Neuron (in vitro differentiated cells): Measurements from ENCODE around the gene LRPAP1.

Experiments
- H2AFZ ChIP-seq: one replicate; pipeline ENCODE4 v1.6.1; 2013; ENCODE audit warnings: low read depth, mild to moderate bottlenecking, inconsistent platforms, low read length, moderate library complexity
- H3K27me3 ChIP-seq: one replicate; pipeline ENCODE4 v1.6.1; 2013; ENCODE audit warnings: low read length; ENCODE audit not compliant: insufficient read depth
- H3K36me3 ChIP-seq: one replicate; pipeline ENCODE4 v1.6.1; 2013; ENCODE audit warnings: low read length; ENCODE audit not compliant: insufficient read depth
- H3K4me1 ChIP-seq: one replicate; pipeline ENCODE4 v1.6.1; 2013; ENCODE audit warnings: low read length; ENCODE audit not compliant: insufficient read depth
- H3K4me3 ChIP-seq: 2 replicates; pipeline ENCODE4 v1.5.1; 2013; ENCODE audit warnings: mild to moderate bottlenecking, low read length, moderate library complexity
- H3K9me3 ChIP-seq: one replicate; pipeline ENCODE4 v1.6.1; 2013; ENCODE audit warnings: low read length

LRPAP1 gene

GRCh38 chr4:3523628-3524221 lies 8.5 kb downstream of the LRPAP1 start:
- Histone ChIP-seq H3K36me3 (peaks cover 68% of the 10 kb centered on the region), H3K4me3 (no peak overlapping the region), H3K9me3 (no peaks in the 10 kb centered on the region), H3K4me1 (no peaks in the 10 kb centered on the region), H2AFZ (no peak overlapping the region), H3K27me3 (no peaks in the 10 kb centered on the region)

GRCh38 chr4:3523146-3523627 lies 9.0 kb downstream of the LRPAP1 start:
- Histone ChIP-seq H3K36me3 (peaks cover 67% of the 10 kb centered on the region), H3K27me3 (no peaks in the 10 kb centered on the region), H3K9me3 (no peaks in the 10 kb centered on the region), H3K4me1 (no peaks in the 10 kb centered on the region), H3K4me3 (no peak overlapping the region), H2AFZ (no peak overlapping the region)

- no peaks in the 10 kb centered on the region for H3K27me3 ChIP-seq
- no peak overlapping the region for H3K4me3 ChIP-seq
- no peak overlapping the region for H2AFZ ChIP-seq
- H3K9me3 ChIP-seq = no peaks in the 10 kb centered on the region
- H3K4me1 ChIP-seq = no peaks in the 10 kb centered on the region
- H3K36me3 ChIP-seq = peaks cover 72% of the 10 kb centered on the region
These were observed 9.6 kb downstream of the LRPAP1 start for GRCh38 chr4:3522651-3523050.

- H3K4me3 ChIP-seq = no peak overlapping the region
- no peaks in the 10 kb centered on the region for H3K4me1 ChIP-seq
- no peaks in the 10 kb centered on the region for H3K27me3 ChIP-seq
- H3K9me3 ChIP-seq = no peaks in the 10 kb centered on the region
- H2AFZ ChIP-seq = no peak overlapping the region
- H3K36me3 ChIP-seq = peaks cover 72% of the 10 kb centered on the region
These were observed 9.9 kb downstream of the LRPAP1 start for GRCh38 chr4:3522326-3522640.

- Histone ChIP-seq H2AFZ (no peak overlapping the region), H3K27me3 (no peaks in the 10 kb centered on the region), H3K36me3 (peaks cover 77% of the 10 kb centered on the region), H3K4me1 (no peaks in the 10 kb centered on the region), H3K4me3 (no peak overlapping the region), H3K9me3 (no peaks in the 10 kb centered on the region)
These were observed 10.4 kb downstream of the LRPAP1 start for GRCh38 chr4:3521621-3522325.

GRCh38 chr4:3520796-3521600 lies 11.2 kb downstream of the LRPAP1 start:
- H3K4me1 ChIP-seq = no peaks in the 10 kb centered on the region
- peaks cover 83% of the 10 kb centered on the region for H3K36me3 ChIP-seq
- no peak overlapping the region for H3K4me3 ChIP-seq
- no peaks in the 10 kb centered on the region for H3K27me3 ChIP-seq
- no peaks in the 10 kb centered on the region for H3K9me3 ChIP-seq
- H2AFZ ChIP-seq = no peak overlapping the region

- Histone ChIP-seq H3K4me1 (no peaks in the 10 kb centered on the region), H3K36me3 (peaks cover 90% of the 10 kb centered on the region), H3K9me3 (no peaks in the 10 kb centered on the region), H3K27me3 (no peaks in the 10 kb centered on the region), H2AFZ (no peak overlapping the region), H3K4me3 (no peak overlapping the region)
These were observed 11.9 kb downstream of the LRPAP1 start for GRCh38 chr4:3520276-3520675.

GRCh38 chr4:3519468-3520264 lies 12.6 kb downstream of the LRPAP1 start:
- Histone ChIP-seq H2AFZ (no peak overlapping the region), H3K4me3 (no peak overlapping the region), H3K4me1 (no peaks in the 10 kb centered on the region), H3K27me3 (no peaks in the 10 kb centered on the region), H3K36me3 (peaks cover 91% of the 10 kb centered on the region), H3K9me3 (no peaks in the 10 kb centered on the region)

- Histone ChIP-seq H3K9me3 (no peaks in the 10 kb centered on the region), H3K27me3 (no peaks in the 10 kb centered on the region), H3K4me1 (no peaks in the 10 kb centered on the region), H3K4me3 (no peak overlapping the region), H3K36me3 (peaks cover 91% of the 10 kb centered on the region), H2AFZ (no peak overlapping the region)
These were observed 13.3 kb downstream of the LRPAP1 start for GRCh38 chr4:3518941-3519340.

- peaks cover 91% of the 10 kb centered on the region for H3K36me3 ChIP-seq
- no peak overlapping the region for H3K4me3 ChIP-seq
- H3K9me3 ChIP-seq = no peaks in the 10 kb centered on the region
- no peaks in the 10 kb centered on the region for H3K4me1 ChIP-seq
- H2AFZ ChIP-seq = no peak overlapping the region
- no peaks in the 10 kb centered on the region for H3K27me3 ChIP-seq
These were observed 13.7 kb downstream of the LRPAP1 start for GRCh38 chr4:3518511-3518880.

GRCh38 chr4:3517731-3518510 lies 14.3 kb downstream of the LRPAP1 start:
- Histone ChIP-seq H2AFZ (no peak overlapping the region), H3K36me3 (peaks cover 89% of the 10 kb centered on the region), H3K27me3 (no peaks in the 10 kb centered on the region), H3K4me3 (no peak overlapping the region), H3K4me1 (no peaks in the 10 kb centered on the region), H3K9me3 (no peaks in the 10 kb centered on the region)
